Suprapubic skin (tissue), 4 donors: Measurements from ENCODE around the gene CD33. TPM values are rescaled to one million over a fixed set of nuclear protein-coding genes. Genes with fewer than 3 reads are reported as not detected.

Experiments
- DNase-seq, 2 donors: peaks; one replicate each; pipeline ENCODE4 v3.0.0-alpha.2; 2019; ENCODE audit warnings: low spot score in 2 of 2
- H3K27ac ChIP-seq: fragments of 200-600 bp; sonication (generic); one replicate; pipeline ENCODE4 v1.5.1; 2019
- H3K27me3 ChIP-seq: fragments of 200-600 bp; sonication (generic); one replicate; pipeline ENCODE4 v1.5.1; 2019
- H3K36me3 ChIP-seq: fragments of 200-600 bp; sonication (generic); one replicate; pipeline ENCODE4 v1.5.1; 2019
- H3K4me1 ChIP-seq: fragments of 200-600 bp; sonication (generic); one replicate; pipeline ENCODE4 v1.5.1; 2019
- H3K4me3 ChIP-seq: fragments of 200-600 bp; sonication (generic); one replicate; pipeline ENCODE4 v1.5.1; 2019; ENCODE audit warnings: mild to moderate bottlenecking
- H3K9me3 ChIP-seq: fragments of 200-600 bp; sonication (generic); one replicate; pipeline ENCODE4 v1.5.1; 2019
- CTCF ChIP-seq, 2 donors: fragments of 200-600 bp in 1 of 2; fragments of 450-650 bp in 1 of 2; sonication (generic) in 1 of 2; IDR thresholded peaks; one replicate each; pipeline ENCODE4 v1.5.1; 2016 to 2019; ENCODE audit warnings: antibody characterized with exemption in 2 of 2, mild to moderate bottlenecking in 1 of 2, moderate library complexity in 1 of 2
- EP300 ChIP-seq: sonication (generic); formaldehyde crosslinking; IDR thresholded peaks from one replicate; pipeline ENCODE4 v1.6.1; 2017; ENCODE audit warnings: antibody characterized with exemption
- POLR2A ChIP-seq, 2 donors: fragments of 450-650 bp; IDR thresholded peaks; one replicate each; pipeline ENCODE4 v1.6.1; 2017; ENCODE audit warnings: antibody characterized with exemption in 2 of 2, mild to moderate bottlenecking in 2 of 2, moderate library complexity in 2 of 2
- POLR2AphosphoS5 ChIP-seq, 3 donors: sonication (generic); formaldehyde crosslinking; IDR thresholded peaks; one replicate each; pipeline ENCODE4 v1.6.1; 2017; ENCODE audit warnings: antibody characterized with exemption in 3 of 3
- WGBS: methylation state at CpG from one replicate; pipeline ENCODE4 v1.1.5; 2018; 5-methylcytosine and 5-hydroxymethylcytosine counted together
- total RNA-seq, 4 donors: library from RNA; depleted of rRNA; stranded (reverse); fragments of >200 nt; gene quantifications; one replicate each; pipeline ENCODE4 v1.1.0, GENCODE V29; 2016

CD33 gene
- total RNA-seq, 4 donors from 2014 or later, result 0.51 to 7.0 (median 2.4) TPM

DNA sequence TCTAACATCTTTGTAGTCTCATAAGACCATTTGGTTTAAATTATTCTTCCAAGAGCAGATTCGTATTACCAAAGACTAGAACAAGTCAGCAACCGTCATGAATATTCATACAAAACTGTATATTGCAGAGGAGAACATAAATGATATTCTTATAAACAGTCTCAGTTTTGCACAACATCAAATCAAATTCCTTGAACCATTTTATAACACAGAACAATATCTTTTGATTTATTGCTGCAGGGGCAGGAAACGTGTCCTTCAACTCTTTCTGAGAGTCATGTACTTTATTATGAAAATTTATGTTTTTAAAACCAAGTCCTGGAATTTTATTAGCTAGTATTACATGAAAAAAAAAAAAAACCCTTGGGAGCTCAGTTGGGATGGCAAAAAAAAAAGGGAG is 52.2 kb downstream of the CD33 start:
- H3K36me3 ChIP-seq, result no peaks in the 10 kb centered on the region
- no peaks in the 10 kb centered on the region for H3K4me1 ChIP-seq
- H3K4me3 ChIP-seq, result no peak overlapping the region
- no peaks in the 10 kb centered on the region for H3K9me3 ChIP-seq
- TF ChIP-seq POLR2A (IDR thresholded peaks at IDR 0.05), result no peak
- TF ChIP-seq EP300, result no peak
- no peak for TF ChIP-seq CTCF (IDR thresholded peaks at IDR 0.05)
- TF ChIP-seq POLR2AphosphoS5 (IDR thresholded peaks at IDR 0.05), result no peak
- DNase-seq, result no peak
- no peak overlapping the region for H3K27ac ChIP-seq
- WGBS, result 42% methylated on average over 3 of the region's 3 CpGs
- H3K27me3 ChIP-seq, result peaks cover 17% of the 10 kb centered on the region

DNA sequence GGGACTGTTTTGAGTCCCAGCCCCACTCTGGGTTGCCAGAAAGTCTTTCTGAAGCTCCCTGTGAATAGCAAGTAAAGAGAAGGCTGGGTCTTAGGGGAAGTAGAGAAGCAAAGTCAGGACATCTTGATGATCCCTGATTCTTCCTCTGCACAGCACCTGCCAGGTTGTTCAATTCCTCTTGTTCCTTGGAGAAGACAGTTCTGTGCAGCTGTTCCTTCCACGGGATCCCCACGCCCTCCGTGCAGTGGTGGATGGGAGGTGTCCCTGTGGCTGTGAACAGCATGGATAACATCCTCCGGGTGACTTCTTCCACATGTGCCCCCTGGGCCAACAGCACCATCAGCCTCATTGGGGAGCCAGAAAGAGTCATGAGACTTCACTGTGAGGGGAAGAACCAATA is 57.5 kb downstream of the CD33 start:
- Histone ChIP-seq H3K36me3 (no peaks in the 10 kb centered on the region), H3K27me3 (peaks cover 18% of the 10 kb centered on the region), H3K9me3 (no peaks in the 10 kb centered on the region), H3K4me3 (no peak overlapping the region), H3K4me1 (no peaks in the 10 kb centered on the region), H3K27ac (no peak overlapping the region)
- 81% methylated on average over 4 of the region's 4 CpGs for WGBS
- TF ChIP-seq POLR2A (IDR thresholded peaks at IDR 0.05) (no peak), POLR2AphosphoS5 (IDR thresholded peaks at IDR 0.05) (no peak), CTCF (IDR thresholded peaks at IDR 0.05) (no peak), EP300 (no peak)
- DNase-seq, result peak in 1 of 2 donors; percentile 40

GRCh38 chr19:51285682-51286081 is 60.8 kb downstream of the CD33 start:
- no peaks in the 10 kb centered on the region for H3K4me1 ChIP-seq
- 57% methylated on average over 3 of the region's 3 CpGs for WGBS
- no peak overlapping the region for H3K27ac ChIP-seq
- no peaks in the 10 kb centered on the region for H3K36me3 ChIP-seq
- DNase-seq, result no peak
- TF ChIP-seq POLR2A (IDR thresholded peaks at IDR 0.05) (no peak), EP300 (no peak), POLR2AphosphoS5 (IDR thresholded peaks at IDR 0.05) (no peak), CTCF (IDR thresholded peaks at IDR 0.05) (no peak)
- H3K27me3 ChIP-seq, result peaks cover 6% of the 10 kb centered on the region
- H3K9me3 ChIP-seq, result no peaks in the 10 kb centered on the region
- H3K4me3 ChIP-seq, result no peak overlapping the region

Other genes with a start within 250 kb of the CD33 start
- gene KLK7, start 241.2 kb upstream of the CD33 start, total RNA-seq, result 100 to 1,000 TPM in 3 of 4 donors, 10 to 100 TPM in 1; 48.3 to 418 (median 218) TPM
- 100 to 1,000 TPM in 1 of 4 donors, 10 to 100 TPM in 3; 19.7 to 126 (median 87.2) TPM for gene KLK8, start 223.5 kb upstream of the CD33 start, total RNA-seq
- gene KLK10, start 205.4 kb upstream of the CD33 start, total RNA-seq, result 10 to 100 TPM; 45.2 to 85.3 (median 53.9) TPM
- 100 to 1,000 TPM; 173 to 372 (median 269) TPM for gene KLK11, start 198.5 kb upstream of the CD33 start, total RNA-seq
- gene KLK12, start 190.1 kb upstream of the CD33 start, total RNA-seq, result 1 to 10 TPM in 2 of 4 donors, not detected in 2; 2.6 to 5.0 TPM
- 10 to 100 TPM in 3 of 4 donors, 1 to 10 TPM in 1; 6.6 to 23.5 (median 16.5) TPM for gene KLK13, start 160.0 kb upstream of the CD33 start, total RNA-seq
- gene KLK14, start 142.2 kb upstream of the CD33 start, total RNA-seq, result 10 to 100 TPM in 1 of 4 donors, 1 to 10 TPM in 3; 3.8 to 22.8 (median 5.2) TPM
- 10 to 100 TPM in 3 of 4 donors, 1 to 10 TPM in 1; 7.7 to 14.6 (median 12.9) TPM for gene CTU1, start 116.7 kb upstream of the CD33 start, total RNA-seq
- gene SIGLEC9, start 100.2 kb upstream of the CD33 start, total RNA-seq, result 1 to 10 TPM in 1 of 4 donors, under 1 TPM in 2, not detected in 1; 0.68 to 1.3 (median 0.83) TPM
- gene SIGLEC7, start 82.8 kb upstream of the CD33 start, total RNA-seq, result not detected
- not detected for gene SIGLECL1, start 26.0 kb downstream of the CD33 start, total RNA-seq
- gene IGLON5, start 86.6 kb downstream of the CD33 start, total RNA-seq, result under 1 TPM in 1 of 4 donors, not detected in 3; 0.26 TPM
- gene VSIG10L, start 117.1 kb downstream of the CD33 start, total RNA-seq, result 10 to 100 TPM; 20.4 to 35.6 (median 28.8) TPM
- 10 to 100 TPM; 56.7 to 69.7 (median 63.6) TPM for gene ETFB, start 141.3 kb downstream of the CD33 start, total RNA-seq
- not detected for gene CLDND2, start 143.9 kb downstream of the CD33 start, total RNA-seq
- gene NKG7, start 147.6 kb downstream of the CD33 start, total RNA-seq, result not detected
- not detected for gene LIM2, start 162.9 kb downstream of the CD33 start, total RNA-seq
- not detected for gene C19orf84, start 165.5 kb downstream of the CD33 start, total RNA-seq
- gene SIGLEC10, start 192.6 kb downstream of the CD33 start, total RNA-seq, result 1 to 10 TPM; 1.2 to 3.5 (median 1.6) TPM
- 1 to 10 TPM in 1 of 4 donors, under 1 TPM in 1, not detected in 2; 0.21 to 1.0 TPM for gene SIGLEC8, start 233.4 kb downstream of the CD33 start, total RNA-seq